ENCODE measurements around the gene FAM219B. TPM values are rescaled to one million over a fixed set of nuclear protein-coding genes. Genes with fewer than 3 reads are reported as not detected.
"Not testable (repeated sequence)": the region's sequence is repeated elsewhere in the genome, so short reads cannot be mapped to it uniquely, and the experiment has no call there.

FAM219B gene
- total RNA-seq, 1 experiment from 2014 or later: 28.4 TPM

GRCh38 chr15:74903676-74904075 lies 3.0 kb downstream of the FAM219B start:
- no peak for DNase-seq (ENCODE audit: low spot score)

- DNase-seq (ENCODE audit: low spot score): no peak
Observed at GRCh38 chr15:74902295-74903075, 4.2 kb downstream of the FAM219B start.

- no peak for DNase-seq (ENCODE audit: low spot score)
Observed at GRCh38 chr15:74901612-74902063, 5.0 kb downstream of the FAM219B start.

- DNase-seq (ENCODE audit: low spot score): no peak
Observed at GRCh38 chr15:74897300-74897701, 9.3 kb downstream of the FAM219B start.

GRCh38 chr15:74896316-74896715 lies 10.3 kb downstream of the FAM219B start:
- no peak for DNase-seq (ENCODE audit: low spot score)

- DNase-seq (ENCODE audit: low spot score): no peak
Observed at GRCh38 chr15:74895830-74896229, 10.8 kb downstream of the FAM219B start.

GRCh38 chr15:74894383-74894782 lies 12.3 kb downstream of the FAM219B start:
- DNase-seq (ENCODE audit: low spot score): not testable (repeated sequence)

GRCh38 chr15:74893627-74894026 lies 13.0 kb downstream of the FAM219B start:
- DNase-seq (ENCODE audit: low spot score): no peak

- DNase-seq (ENCODE audit: low spot score): no peak
Observed at GRCh38 chr15:74892931-74893330, 13.7 kb downstream of the FAM219B start.

- DNase-seq (ENCODE audit: low spot score): no peak
Observed at GRCh38 chr15:74892313-74892712, 14.3 kb downstream of the FAM219B start.

GRCh38 chr15:74891469-74891868 lies 15.2 kb downstream of the FAM219B start:
- DNase-seq (ENCODE audit: low spot score): no peak

GRCh38 chr15:74890665-74890960 lies 16.0 kb downstream of the FAM219B start:
- DNase-seq (ENCODE audit: low spot score): no peak

- DNase-seq (ENCODE audit: low spot score): peak; percentile 60
Observed at GRCh38 chr15:74889883-74890664, 16.6 kb downstream of the FAM219B start, which contains the start of gene MPI. Gene MPI, plus strand, starts transcription at chr15:74890042. Its CDS starts 32 bp downstream, at chr15:74890074.

GRCh38 chr15:74889390-74889882 lies 17.2 kb downstream of the FAM219B start:
- DNase-seq (ENCODE audit: low spot score): no peak

- no peak for DNase-seq (ENCODE audit: low spot score)
Observed at GRCh38 chr15:74888716-74889115, 17.9 kb downstream of the FAM219B start.

- DNase-seq (ENCODE audit: low spot score): not testable (repeated sequence)
Observed at GRCh38 chr15:74887537-74888193, 19.0 kb downstream of the FAM219B start.

GRCh38 chr15:74885461-74885860 lies 21.2 kb downstream of the FAM219B start:
- DNase-seq (ENCODE audit: low spot score): no peak

GRCh38 chr15:74884428-74885223 lies 22.0 kb downstream of the FAM219B start:
- no peak for DNase-seq (ENCODE audit: low spot score)

GRCh38 chr15:74882528-74882927 lies 24.1 kb downstream of the FAM219B start:
- no peak for DNase-seq (ENCODE audit: low spot score)

- DNase-seq (ENCODE audit: low spot score): no peak
Observed at GRCh38 chr15:74878273-74878672, 28.4 kb downstream of the FAM219B start.

GRCh38 chr15:74873756-74874424 lies 32.8 kb downstream of the FAM219B start:
- no peak for DNase-seq (ENCODE audit: low spot score)

Measured in H4 (cell line).